Calu3 (cell line): ENCODE measurements around the gene GPR31. TPM values are rescaled to one million over a fixed set of nuclear protein-coding genes. Genes with fewer than 3 reads are reported as not detected.

Experiments used
- BruUV-seq: library from RNA; stranded (reverse); fragments of 400-500 nt; replicated peaks from 2 replicates; lab custom pipeline; 2021; lab: Mats Ljungman, UMichigan
- CTCF ChIA-PET: fragments of 300-600 bp; sonication (Branson Sonifier 250); formaldehyde crosslinking; loops from one replicate; lab custom pipeline; 2022; ENCODE audit warnings: antibody characterized with exemption; lab: Charles Lee
- DNase-seq: peaks from one replicate; pipeline ENCODE4 v3.0.0; 2022
- H3K27ac Mint-ChIP-seq: one replicate; pipeline ENCODE4 v1.8.0; 2022; ENCODE audit warnings: mixed read lengths; ENCODE audit not compliant: unreplicated experiment
- H3K27me3 Mint-ChIP-seq: one replicate; pipeline ENCODE4 v1.8.0; 2022; ENCODE audit warnings: mixed read lengths; ENCODE audit not compliant: unreplicated experiment
- H3K36me3 Mint-ChIP-seq: one replicate; pipeline ENCODE4 v1.8.0; 2022; ENCODE audit warnings: mild to moderate bottlenecking, moderate library complexity, mixed read lengths; ENCODE audit not compliant: insufficient read depth, unreplicated experiment
- H3K4me1 Mint-ChIP-seq: one replicate; pipeline ENCODE4 v1.8.0; 2022; ENCODE audit warnings: mild to moderate bottlenecking, low read depth, mixed read lengths; ENCODE audit not compliant: unreplicated experiment
- H3K4me3 Mint-ChIP-seq: one replicate; pipeline ENCODE4 v1.8.0; 2022; ENCODE audit warnings: mild to moderate bottlenecking, low read depth, moderate library complexity, mixed read lengths; ENCODE audit not compliant: unreplicated experiment
- H3K9me3 Mint-ChIP-seq: one replicate; pipeline ENCODE4 v1.8.0; 2022; ENCODE audit warnings: low read depth, mixed read lengths; ENCODE audit not compliant: unreplicated experiment
- intact Hi-C: fragments of 100-400 bp; cut with micrococcal nuclease; formaldehyde crosslinking; loops from one replicate; pipeline ENCODE4 v1.10.0; 2022; ENCODE audit not compliant: unreplicated experiment
- total RNA-seq: library from RNA; stranded (reverse); gene quantifications from 2 replicates; pipeline ENCODE4 v1.2.3, GENCODE V29; 2022
- TF ChIP-seq, protein P1 (sequence below): fragments of 200-600 bp; IDR thresholded peaks from one replicate; pipeline ENCODE4 v1.8.0; 2022; ENCODE audit warnings: antibody characterized with exemption; ENCODE audit not compliant: unreplicated experiment

Gene GPR31
- total RNA-seq, 1 experiment from 2014 or later = not detected

DNA sequence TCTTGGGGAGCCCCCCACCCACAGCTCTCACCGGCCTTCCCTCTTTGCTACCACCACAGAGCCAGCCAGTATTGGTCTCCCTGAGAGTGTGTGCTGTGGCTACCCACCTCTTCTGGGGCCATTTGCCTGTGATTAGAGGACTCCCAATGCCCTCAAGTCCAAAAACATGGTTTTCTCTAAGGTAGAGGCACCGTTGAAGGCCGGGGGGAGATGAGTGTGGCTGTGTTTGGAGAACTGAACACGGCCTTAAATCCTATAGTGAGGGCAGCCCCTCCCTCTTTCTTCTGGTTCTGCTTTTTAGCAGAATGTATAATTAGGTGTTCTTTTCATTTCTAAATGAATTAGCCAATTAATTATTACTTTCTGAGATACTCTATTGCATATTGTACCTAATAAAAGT is 32.4 kb downstream of the GPR31 start:
- H3K9me3 Mint-ChIP-seq = no peaks in the 10 kb centered on the region
- CTCF ChIA-PET = no interaction called here
- peaks cover 55% of the 10 kb centered on the region for H3K27me3 Mint-ChIP-seq
- H3K4me3 Mint-ChIP-seq = no peak overlapping the region
- TF ChIP-seq, protein P1, sequence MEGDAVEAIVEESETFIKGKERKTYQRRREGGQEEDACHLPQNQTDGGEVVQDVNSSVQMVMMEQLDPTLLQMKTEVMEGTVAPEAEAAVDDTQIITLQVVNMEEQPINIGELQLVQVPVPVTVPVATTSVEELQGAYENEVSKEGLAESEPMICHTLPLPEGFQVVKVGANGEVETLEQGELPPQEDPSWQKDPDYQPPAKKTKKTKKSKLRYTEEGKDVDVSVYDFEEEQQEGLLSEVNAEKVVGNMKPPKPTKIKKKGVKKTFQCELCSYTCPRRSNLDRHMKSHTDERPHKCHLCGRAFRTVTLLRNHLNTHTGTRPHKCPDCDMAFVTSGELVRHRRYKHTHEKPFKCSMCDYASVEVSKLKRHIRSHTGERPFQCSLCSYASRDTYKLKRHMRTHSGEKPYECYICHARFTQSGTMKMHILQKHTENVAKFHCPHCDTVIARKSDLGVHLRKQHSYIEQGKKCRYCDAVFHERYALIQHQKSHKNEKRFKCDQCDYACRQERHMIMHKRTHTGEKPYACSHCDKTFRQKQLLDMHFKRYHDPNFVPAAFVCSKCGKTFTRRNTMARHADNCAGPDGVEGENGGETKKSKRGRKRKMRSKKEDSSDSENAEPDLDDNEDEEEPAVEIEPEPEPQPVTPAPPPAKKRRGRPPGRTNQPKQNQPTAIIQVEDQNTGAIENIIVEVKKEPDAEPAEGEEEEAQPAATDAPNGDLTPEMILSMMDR = no peak
- H3K27ac Mint-ChIP-seq = no peak overlapping the region
- no peaks in the 10 kb centered on the region for H3K4me1 Mint-ChIP-seq
- no TSS peak for BruUV-seq
- DNase-seq = no peak
- no peaks in the 10 kb centered on the region for H3K36me3 Mint-ChIP-seq
- intact Hi-C loops = no loop called here

DNA sequence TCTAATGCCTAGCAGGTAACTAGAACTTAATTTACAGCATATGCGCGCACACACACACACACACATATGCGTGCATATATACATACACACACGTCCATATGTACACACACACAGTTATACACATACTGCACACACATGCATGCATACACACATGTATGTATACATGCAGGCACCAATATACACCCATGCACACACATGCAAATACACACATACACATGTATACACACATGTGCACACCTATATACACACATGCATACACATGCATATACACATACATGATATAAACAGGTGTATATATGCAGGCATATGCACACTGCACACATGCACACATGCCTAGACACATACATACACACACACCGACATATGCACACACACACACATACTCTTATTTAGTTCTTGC is 33.0 kb downstream of the GPR31 start:
- Mint-ChIP-seq H3K4me1 (no peaks in the 10 kb centered on the region), H3K4me3 (no peak overlapping the region), H3K27ac (no peak overlapping the region), H3K36me3 (no peaks in the 10 kb centered on the region), H3K27me3 (peaks cover 49% of the 10 kb centered on the region), H3K9me3 (no peaks in the 10 kb centered on the region)
- CTCF ChIA-PET = interaction anchor here (1.9 kb wide), 1 partner anchor 17 kb away, joined by 6 read pairs; no protein-coding TSS in a partner anchor
- intact Hi-C loops = no loop called here
- no peak for DNase-seq
- TF ChIP-seq, protein P1 = no peak
- no TSS peak for BruUV-seq

DNA sequence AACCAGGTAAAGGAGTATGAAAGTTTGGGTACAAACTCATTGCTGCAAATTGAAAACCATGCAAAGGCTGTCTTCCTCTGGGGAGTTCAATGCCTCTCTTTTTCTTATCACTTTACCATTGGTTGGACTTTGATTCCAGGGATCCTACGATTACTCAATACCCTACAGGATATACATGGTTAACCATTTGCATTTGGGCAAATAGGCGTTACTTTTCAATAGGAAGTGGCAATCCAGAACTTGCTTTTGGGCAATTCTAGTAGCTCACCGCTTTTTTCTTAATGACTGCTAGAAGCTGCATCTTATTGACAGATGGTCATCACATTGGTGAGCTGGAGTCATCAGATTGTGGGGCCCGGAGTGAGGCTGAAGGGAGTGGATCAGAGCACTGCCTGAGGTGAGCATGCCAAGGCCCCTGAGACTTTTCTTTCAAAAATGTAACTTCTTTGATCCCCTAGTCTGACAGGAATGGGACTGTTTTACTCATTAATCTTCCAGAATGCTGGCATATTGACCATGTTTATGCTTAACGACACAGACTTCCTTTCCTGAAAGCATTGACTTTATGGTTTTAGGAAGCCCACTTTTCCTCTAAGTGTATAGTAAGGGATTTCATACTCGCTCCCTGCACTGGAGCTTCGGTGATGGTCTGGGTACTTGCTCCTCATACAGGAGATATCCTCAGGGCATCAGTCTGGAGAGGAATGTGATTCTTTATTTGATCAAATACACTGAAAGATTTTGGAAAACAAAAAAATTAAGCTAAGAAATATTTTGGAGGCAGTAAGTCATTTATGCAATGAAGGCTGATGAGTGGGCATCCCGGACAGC is 34.7 kb downstream of the GPR31 start, which contains the start of gene CCR6:
CCR6 (plus strand) TSS at position 270 of the 831 bp plus-strand sequence. CDS start 13,039 bp downstream, outside the sequence.
- Mint-ChIP-seq H3K36me3 (no peaks in the 10 kb centered on the region), H3K9me3 (no peaks in the 10 kb centered on the region), H3K4me1 (peaks cover 5% of the 10 kb centered on the region), H3K27ac (no peak within 1 kb of the TSS), H3K4me3 (no peak within 1 kb of the TSS), H3K27me3 (peaks cover 48% of the 10 kb centered on the region)
- TF ChIP-seq, protein P1 = no peak
- BruUV-seq = no TSS peak
- DNase-seq = no peak
- intact Hi-C loops = no loop called here
- CTCF ChIA-PET = interaction anchor here (1.9 kb wide), 1 partner anchor 19 kb away, joined by 6 read pairs; no protein-coding TSS in a partner anchor

DNA sequence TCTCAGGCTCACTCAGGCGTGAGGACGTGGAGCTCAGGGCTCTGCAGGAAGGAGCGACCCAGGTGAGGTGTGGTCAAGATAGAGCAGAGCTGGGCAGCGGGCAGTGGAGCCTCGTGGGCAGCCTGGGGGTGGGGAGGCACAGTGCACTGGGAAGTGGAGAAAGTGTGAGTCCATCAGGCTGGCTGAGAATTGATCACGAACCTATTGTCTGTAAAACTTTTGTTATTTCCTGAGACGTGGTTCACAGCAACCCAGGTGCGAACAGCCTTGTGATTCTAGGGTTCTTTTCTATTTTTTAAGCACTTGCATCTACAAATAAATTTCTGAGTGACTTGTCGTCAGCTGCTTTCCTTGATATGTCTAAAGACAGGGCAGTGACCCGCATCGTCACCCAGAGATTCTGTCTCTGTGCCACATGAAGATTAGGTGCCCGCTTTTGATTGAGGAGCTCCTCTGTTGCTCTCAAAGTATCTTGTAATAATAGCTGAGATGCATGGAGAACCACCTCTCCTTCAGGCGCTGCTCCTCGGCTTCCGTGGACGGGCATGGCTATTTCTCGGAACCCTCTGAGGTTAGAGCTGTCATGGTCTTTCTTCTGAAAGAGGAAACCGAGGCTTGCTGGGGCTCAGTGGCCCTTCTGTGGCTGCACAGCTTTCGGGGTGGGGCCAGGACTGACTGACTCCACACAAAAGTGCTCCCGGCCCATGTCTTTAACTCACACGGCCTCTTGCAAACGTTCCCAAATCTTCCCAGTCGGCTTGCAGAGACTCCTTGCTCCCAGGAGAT is 35.5 kb downstream of the GPR31 start:
- peaks cover 9% of the 10 kb centered on the region for H3K4me1 Mint-ChIP-seq
- CTCF ChIA-PET = no interaction called here
- H3K9me3 Mint-ChIP-seq = no peaks in the 10 kb centered on the region
- no peaks in the 10 kb centered on the region for H3K36me3 Mint-ChIP-seq
- no peak overlapping the region for H3K4me3 Mint-ChIP-seq
- no peak overlapping the region for H3K27ac Mint-ChIP-seq
- TF ChIP-seq, protein P1 = no peak
- intact Hi-C loops = no loop called here
- no peak for DNase-seq
- BruUV-seq = no TSS peak
- peaks cover 56% of the 10 kb centered on the region for H3K27me3 Mint-ChIP-seq
